Measurements from ENCODE around the gene PRLH. TPM values are rescaled to one million over a fixed set of nuclear protein-coding genes. Genes with fewer than 3 reads are reported as not detected.

The PRLH gene
- total RNA-seq, 2 donors from 2014 or later, result not detected

- H3K4me3 ChIP-seq, result no peak overlapping the region
- no peak overlapping the region for H3K27ac ChIP-seq
- no peak for DNase-seq
- H3K36me3 ChIP-seq, result no peaks in the 10 kb centered on the region
- intact Hi-C loops (cut with DNase I), result no loop called here
- no peak overlapping the region for H3K9ac ChIP-seq (ENCODE audit: low read depth in 2 of 2, low read length in 2 of 2)
- no peaks in the 10 kb centered on the region for H3K4me1 ChIP-seq
- H3K9me3 ChIP-seq, result no peaks in the 10 kb centered on the region
- no peak for TF ChIP-seq CTCF (IDR thresholded peaks at IDR 0.05)
- no peaks in the 10 kb centered on the region for H3K27me3 ChIP-seq
Measured at GRCh38 chr2:237614151-237614720, 47.9 kb downstream of the PRLH start.

GRCh38 chr2:237615631-237616249 lies 49.4 kb downstream of the PRLH start:
- DNase-seq, result no peak
- intact Hi-C loops (cut with DNase I), result no loop called here
- Histone ChIP-seq H3K27me3 (no peaks in the 10 kb centered on the region), H3K9me3 (no peaks in the 10 kb centered on the region), H3K9ac (ENCODE audit: low read depth in 2 of 2, low read length in 2 of 2) (no peak overlapping the region), H3K4me3 (no peak overlapping the region), H3K27ac (peak overlapping the region; percentile 22), H3K4me1 (no peaks in the 10 kb centered on the region), H3K36me3 (no peaks in the 10 kb centered on the region)
- TF ChIP-seq CTCF (IDR thresholded peaks at IDR 0.05), result no peak

- H3K9ac ChIP-seq (ENCODE audit: low read depth in 2 of 2, low read length in 2 of 2), result no peak overlapping the region
- no peak overlapping the region for H3K4me3 ChIP-seq
- no peaks in the 10 kb centered on the region for H3K36me3 ChIP-seq
- DNase-seq, result no peak
- H3K9me3 ChIP-seq, result no peaks in the 10 kb centered on the region
- H3K27ac ChIP-seq, result peak overlapping the region; percentile 22
- no peak for TF ChIP-seq CTCF (IDR thresholded peaks at IDR 0.05)
- no peaks in the 10 kb centered on the region for H3K4me1 ChIP-seq
- no peaks in the 10 kb centered on the region for H3K27me3 ChIP-seq
- intact Hi-C loops (cut with DNase I), result no loop called here
Measured at GRCh38 chr2:237616373-237616733, 50.0 kb downstream of the PRLH start.

Other genes starting within 250 kb of the PRLH start
- gene COL6A3, start 152.4 kb upstream of the PRLH start, total RNA-seq, result 10 to 100 TPM; 28.4 to 80.9 TPM
- gene MLPH, start 79.3 kb upstream of the PRLH start, total RNA-seq, result 100 to 1,000 TPM in 1 of 2 donors, 10 to 100 TPM in 1; 87.9 to 111 TPM
- 10 to 100 TPM; 32.5 to 34.7 TPM for gene RAB17, start 24.2 kb downstream of the PRLH start, total RNA-seq
- gene LRRFIP1, start 61.0 kb downstream of the PRLH start, total RNA-seq, result 100 to 1,000 TPM; 114 to 133 TPM
- under 1 TPM; 0.35 to 0.48 TPM for gene RBM44, start 232.2 kb downstream of the PRLH start, total RNA-seq

Data from colonic mucosa (tissue), 4 donors.